NB4 (cell line): Measurements from ENCODE around the gene DBF4.
"Not testable (repeated sequence)": the region's sequence is repeated elsewhere in the genome, so short reads cannot be mapped to it uniquely, and the experiment has no call there.

Experiments
- DNase-seq: peaks from one replicate; pipeline ENCODE4 v3.0.0; 2010; ENCODE audit warnings: low read depth
- H3K4me3 ChIP-seq: one replicate; pipeline ENCODE4 v1.5.1; 2011; ENCODE audit warnings: mild to moderate bottlenecking, low read depth, low read length, moderate library complexity
- CTCF ChIP-seq: IDR thresholded peaks from one replicate; pipeline ENCODE4 v1.5.1; 2012; ENCODE audit warnings: low read depth, low read length
- MAX ChIP-seq: IDR thresholded peaks from 2 replicates; pipeline ENCODE4 v1.6.1; 2011; ENCODE audit warnings: low read depth, low read length
- MYC ChIP-seq: IDR thresholded peaks from 2 replicates; pipeline ENCODE4 v1.6.1; 2011; ENCODE audit warnings: low read depth, low read length
- POLR2A ChIP-seq: IDR thresholded peaks from 2 replicates; pipeline ENCODE4 v1.6.1; 2011; ENCODE audit warnings: mild to moderate bottlenecking; ENCODE audit not compliant: insufficient read length; ENCODE audit errors: extremely low read depth

DBF4 gene

GRCh38 chr7:87899255-87899654, 23.0 kb downstream of the DBF4 start:
- TF ChIP-seq POLR2A (no peak), MYC (no peak), MAX (no peak), CTCF (no peak)
- DNase-seq, result no peak
- no peak overlapping the region for H3K4me3 ChIP-seq

- DNase-seq, result not testable (repeated sequence)
Measured at GRCh38 chr7:87907136-87907906, 31.0 kb downstream of the DBF4 start.

GRCh38 chr7:87908814-87909213, 32.5 kb downstream of the DBF4 start:
- not testable (repeated sequence) for DNase-seq, H3K4me3 ChIP-seq

More at GRCh38 chr7:87907136-87907906, 31.0 kb downstream of the DBF4 start:
- H3K4me3 ChIP-seq, result not testable (repeated sequence)

- no peak overlapping the region for H3K4me3 ChIP-seq
- TF ChIP-seq MAX (0 out of 2 replicates have a peak, but pooled peaks have one; percentile 27), MYC (no peak)
- peak; percentile 75 for DNase-seq
Measured at GRCh38 chr7:87912121-87912520, 35.8 kb downstream of the DBF4 start.

GRCh38 chr7:87918740-87919139, 42.4 kb downstream of the DBF4 start:
- TF ChIP-seq CTCF (no peak), MAX (no peak), MYC (no peak), POLR2A (no peak)
- DNase-seq, result no peak
- H3K4me3 ChIP-seq, result no peak overlapping the region

GRCh38 chr7:87919875-87920274, 43.6 kb downstream of the DBF4 start:
- H3K4me3 ChIP-seq, result no peak overlapping the region
- TF ChIP-seq MYC (no peak), POLR2A (no peak), CTCF (no peak), MAX (no peak)
- DNase-seq, result no peak

GRCh38 chr7:87920578-87920977, 44.3 kb downstream of the DBF4 start:
- TF ChIP-seq MYC (no peak), MAX (no peak), CTCF (no peak), POLR2A (no peak)
- H3K4me3 ChIP-seq, result no peak overlapping the region
- no peak for DNase-seq

GRCh38 chr7:87922759-87923395, 46.6 kb downstream of the DBF4 start:
- H3K4me3 ChIP-seq, DNase-seq: not testable (repeated sequence)
